Loucy (cell line): ENCODE data around the gene WDR54.
A peak's percentile ranks its signal among the peaks of the same experiment; 100 is the strongest.

Experiments used
- H2AFZ ChIP-seq: fragments of 200-600 bp; sonication (generic); 2 replicates; pipeline ENCODE4 v1.6.0; 2016; ENCODE audit warnings: antibody characterized with exemption, mild to moderate bottlenecking, low read length, moderate library complexity
- H3F3A ChIP-seq: fragments of 200-600 bp; 2 replicates; pipeline ENCODE4 v1.6.0; 2016; ENCODE audit warnings: antibody characterized with exemption, low read depth, mild to moderate bottlenecking
- H3K27me3 ChIP-seq: fragments of 200-600 bp; sonication (generic); 2 replicates; pipeline ENCODE4 v1.6.1; 2014; ENCODE audit warnings: low read length, mild to moderate bottlenecking; ENCODE audit not compliant: insufficient read depth, poor library complexity, severe bottlenecking
- H3K36me3 ChIP-seq: fragments of 200-600 bp; sonication (generic); 2 replicates; pipeline ENCODE4 v1.6.1; 2016; ENCODE audit warnings: low read length; ENCODE audit not compliant: insufficient read depth
- H3K4me1 ChIP-seq: fragments of 200-600 bp; sonication (generic); 2 replicates; pipeline ENCODE4 v1.5.1; 2014; ENCODE audit warnings: low read length, mild to moderate bottlenecking; ENCODE audit not compliant: insufficient read depth, poor library complexity, severe bottlenecking
- H3K4me2 ChIP-seq: fragments of 200-600 bp; sonication (generic); 2 replicates; pipeline ENCODE4 v1.6.0; 2014; ENCODE audit warnings: antibody characterized with exemption, low read length, low read depth, mild to moderate bottlenecking; ENCODE audit not compliant: poor library complexity, severe bottlenecking
- H3K4me3 ChIP-seq: fragments of 200-600 bp; sonication (generic); 2 replicates; pipeline ENCODE4 v1.5.1; 2014; ENCODE audit warnings: low read length, mild to moderate bottlenecking, mixed read lengths; ENCODE audit not compliant: poor library complexity, severe bottlenecking
- H3K79me2 ChIP-seq: fragments of 200-600 bp; sonication (generic); 2 replicates; pipeline ENCODE4 v1.6.1; 2014; ENCODE audit warnings: low read length; ENCODE audit not compliant: insufficient read depth
- H3K9ac ChIP-seq: fragments of 200-600 bp; sonication (generic); 2 replicates; pipeline ENCODE4 v1.6.0; 2014; ENCODE audit warnings: mild to moderate bottlenecking, low read depth, low read length, moderate library complexity; ENCODE audit not compliant: poor library complexity, severe bottlenecking
- H3K9me2 ChIP-seq: fragments of 200-600 bp; sonication (generic); replicated peaks from 2 replicates; pipeline ENCODE4 v1.6.1; 2016; ENCODE audit warnings: low read depth, low read length, mixed read lengths
- H3K9me3 ChIP-seq: fragments of 200-600 bp; sonication (generic); 2 replicates; pipeline ENCODE4 v1.6.1; 2014; ENCODE audit warnings: mild to moderate bottlenecking, antibody characterized with exemption, low read length, low read depth; ENCODE audit not compliant: insufficient read depth
- H4K20me1 ChIP-seq: fragments of 200-600 bp; sonication (generic); 2 replicates; pipeline ENCODE4 v1.6.0; 2014; ENCODE audit warnings: antibody characterized with exemption, low read length, mild to moderate bottlenecking; ENCODE audit not compliant: insufficient read depth, poor library complexity, severe bottlenecking
- CTCF ChIP-seq: fragments of 200-600 bp; sonication (generic); conservative IDR thresholded peaks from 2 replicates; pipeline ENCODE4 v1.5.1; 2014; ENCODE audit warnings: mild to moderate bottlenecking, antibody characterized with exemption, low read length
- EZH2phosphoT487 ChIP-seq: fragments of 200-600 bp; IDR thresholded peaks from 2 replicates; pipeline ENCODE4 v1.6.1; 2018; ENCODE audit warnings: antibody characterized with exemption, mild to moderate bottlenecking, moderate library complexity, borderline replicate concordance

Gene WDR54

GRCh38 chr2:74406035-74406434 is 15.5 kb upstream of the WDR54 start:
- H3K4me2 ChIP-seq = no peak overlapping the region

DNA sequence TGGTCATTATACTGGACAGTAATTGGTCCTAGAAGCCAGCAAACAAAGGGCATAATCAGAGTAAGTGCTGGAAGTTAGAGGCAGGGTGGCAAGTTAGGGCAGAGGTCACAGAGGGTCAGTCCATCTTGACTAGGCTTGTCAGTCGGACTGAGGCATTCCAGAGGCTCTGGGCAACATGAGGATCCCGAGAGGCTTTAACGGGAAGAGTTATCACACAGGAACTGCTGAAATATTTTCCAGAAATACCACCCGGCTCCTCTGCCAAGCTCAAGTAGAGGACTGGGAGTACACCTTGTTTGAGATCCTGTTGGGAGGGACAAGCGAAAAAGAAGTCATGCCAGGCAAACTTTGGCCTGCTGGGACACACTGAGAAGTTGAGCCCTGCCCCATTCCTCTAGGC is 13.8 kb upstream of the WDR54 start:
- H3K4me2 ChIP-seq = no peak overlapping the region
- no peaks in the 10 kb centered on the region for H3K79me2 ChIP-seq
- peaks cover 12% of the 10 kb centered on the region for H3K4me1 ChIP-seq
- H3K27me3 ChIP-seq = no peaks in the 10 kb centered on the region
- no peaks in the 10 kb centered on the region for H3K9me3 ChIP-seq
- H4K20me1 ChIP-seq = no peaks in the 10 kb centered on the region
- H3K4me3 ChIP-seq = no peak overlapping the region
- H3F3A ChIP-seq = no peaks in the 10 kb centered on the region
- no peak overlapping the region for H3K9ac ChIP-seq
- no peaks in the 10 kb centered on the region for H3K36me3 ChIP-seq
- H3K9me2 ChIP-seq = no peaks in the 10 kb centered on the region
- H2AFZ ChIP-seq = no peak overlapping the region
- TF ChIP-seq EZH2phosphoT487 = no peak

More at GRCh38 chr2:74406035-74406434, 15.5 kb upstream of the WDR54 start:
- Histone ChIP-seq H3K79me2 (no peaks in the 10 kb centered on the region), H4K20me1 (no peaks in the 10 kb centered on the region), H3K4me1 (peaks cover 12% of the 10 kb centered on the region), H3F3A (no peaks in the 10 kb centered on the region), H3K4me3 (no peak overlapping the region), H3K9me3 (no peaks in the 10 kb centered on the region), H3K9me2 (no peaks in the 10 kb centered on the region), H3K36me3 (no peaks in the 10 kb centered on the region), H2AFZ (no peak overlapping the region), H3K9ac (no peak overlapping the region), H3K27me3 (no peaks in the 10 kb centered on the region)
- TF ChIP-seq CTCF (no peak), EZH2phosphoT487 (no peak)

DNA sequence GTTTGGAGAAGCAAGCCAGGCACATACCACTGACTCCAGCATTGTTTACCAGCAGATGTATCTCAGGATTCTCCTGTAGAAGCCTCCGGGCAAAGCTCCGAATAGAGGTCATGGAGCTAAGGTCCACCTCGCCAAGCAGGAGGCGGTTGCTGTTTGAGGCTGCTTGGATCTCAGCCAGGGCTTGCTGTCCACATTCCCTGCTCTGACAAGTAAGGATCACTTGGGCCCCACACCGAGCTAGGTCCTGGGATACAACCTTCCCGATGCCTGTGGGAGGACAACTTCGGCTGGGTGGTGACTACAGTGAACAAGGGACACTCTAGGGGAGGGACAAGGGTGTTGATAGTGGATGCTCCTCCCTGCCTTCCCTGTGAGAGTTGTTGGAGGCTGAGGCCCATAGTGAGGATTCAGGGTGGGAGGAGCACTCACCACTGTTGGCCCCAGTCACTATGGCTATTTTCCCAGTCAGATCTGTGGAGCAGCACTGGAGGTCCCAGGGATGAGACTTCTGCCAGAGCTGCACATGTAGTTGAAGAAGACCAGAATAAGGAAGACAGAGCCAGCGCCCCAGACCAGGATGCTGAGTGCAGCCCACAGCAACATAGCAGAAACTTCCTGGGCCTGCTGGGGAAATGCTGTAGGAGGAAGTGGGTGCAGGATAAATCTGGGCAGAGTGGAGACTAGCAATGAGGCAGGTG is 8.4 kb upstream of the WDR54 start:
- Histone ChIP-seq H3K79me2 (no peaks in the 10 kb centered on the region), H3K4me3 (no peak overlapping the region), H3K4me2 (no peak overlapping the region), H3K9ac (no peak overlapping the region), H3K36me3 (no peaks in the 10 kb centered on the region), H3F3A (no peaks in the 10 kb centered on the region), H4K20me1 (no peaks in the 10 kb centered on the region), H3K9me3 (no peaks in the 10 kb centered on the region), H3K4me1 (no peaks in the 10 kb centered on the region), H2AFZ (0 out of 2 replicates have a peak overlapping the region, but pooled peaks have one; percentile 41), H3K9me2 (no peaks in the 10 kb centered on the region), H3K27me3 (no peaks in the 10 kb centered on the region)
- TF ChIP-seq CTCF (no peak), EZH2phosphoT487 (no peak)

GRCh38 chr2:74414441-74414840 is 7.1 kb upstream of the WDR54 start:
- Histone ChIP-seq H3F3A (no peaks in the 10 kb centered on the region), H3K27me3 (no peaks in the 10 kb centered on the region), H3K36me3 (no peaks in the 10 kb centered on the region), H3K4me2 (no peak overlapping the region), H3K4me3 (no peak overlapping the region), H4K20me1 (no peaks in the 10 kb centered on the region), H3K9me3 (no peaks in the 10 kb centered on the region), H3K4me1 (no peaks in the 10 kb centered on the region), H3K9me2 (no peaks in the 10 kb centered on the region), H3K79me2 (no peaks in the 10 kb centered on the region), H3K9ac (no peak overlapping the region), H2AFZ (no peak overlapping the region)
- TF ChIP-seq CTCF (no peak), EZH2phosphoT487 (no peak)
